Superior temporal gyrus (tissue), 1 donor: ENCODE results near the gene DTNB.

Source experiments
- DNase-seq: peaks from one replicate; pipeline ENCODE4 v3.0.0-alpha.2; 2016; ENCODE audit errors: extremely low spot score

DTNB gene

DNA sequence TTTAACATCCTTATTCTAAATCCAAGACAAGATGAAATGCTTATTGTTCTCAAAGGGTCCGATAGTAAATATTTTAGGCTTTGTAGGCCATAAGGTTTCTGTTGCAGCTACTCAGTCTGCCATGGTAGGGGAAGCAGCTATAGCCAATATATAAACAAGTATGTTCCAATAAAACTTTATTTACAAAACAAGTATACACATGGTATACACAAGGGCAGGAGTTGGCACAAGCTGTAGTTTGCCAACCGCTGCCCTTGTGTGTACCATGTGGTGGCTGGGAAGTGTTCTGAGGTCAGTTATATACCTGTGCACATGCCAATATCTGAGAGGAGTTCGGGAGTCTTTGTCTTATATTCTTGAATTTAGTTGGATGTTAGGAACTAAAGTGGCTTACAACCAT is 205.6 kb downstream of the DTNB start:
- DNase-seq, result no peak

GRCh38 chr2:25462021-25462420 is 211.4 kb downstream of the DTNB start:
- no peak for DNase-seq

DNA sequence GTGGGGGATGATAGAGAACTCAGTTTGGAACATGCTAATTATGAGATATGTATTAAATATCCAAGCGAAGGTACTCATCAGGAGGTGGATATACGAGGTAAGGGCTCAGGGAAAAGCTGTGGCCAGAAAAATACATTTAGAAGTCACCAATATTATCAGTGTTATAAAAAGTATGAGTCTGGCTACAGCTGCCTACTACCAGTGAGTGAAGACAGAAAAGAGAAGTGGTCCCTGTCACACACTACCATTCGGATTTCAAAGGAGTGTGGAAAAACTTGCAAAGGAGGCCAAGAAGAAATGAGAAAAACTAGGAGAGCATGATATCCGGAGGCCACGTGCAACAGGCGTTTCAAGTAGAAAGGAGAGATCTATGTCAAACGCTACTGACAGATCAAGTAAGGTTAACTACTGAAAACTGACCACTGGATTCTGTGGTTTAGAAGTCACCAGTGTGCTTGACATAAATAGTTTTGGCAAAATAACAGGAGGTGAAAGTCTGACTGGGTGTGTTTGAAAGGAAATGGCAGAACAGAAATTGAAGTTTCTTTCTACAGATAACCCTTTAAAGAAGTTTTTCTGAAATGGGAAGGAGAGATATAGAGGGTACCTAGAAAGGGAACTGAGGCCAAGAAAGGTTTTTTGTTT is 213.0 kb downstream of the DTNB start:
- DNase-seq, result no peak

GRCh38 chr2:25454824-25455611 is 218.4 kb downstream of the DTNB start:
- DNase-seq, result no peak

- DNase-seq, result no peak
Measured at GRCh38 chr2:25453199-25453905, 220.0 kb downstream of the DTNB start.

DNA sequence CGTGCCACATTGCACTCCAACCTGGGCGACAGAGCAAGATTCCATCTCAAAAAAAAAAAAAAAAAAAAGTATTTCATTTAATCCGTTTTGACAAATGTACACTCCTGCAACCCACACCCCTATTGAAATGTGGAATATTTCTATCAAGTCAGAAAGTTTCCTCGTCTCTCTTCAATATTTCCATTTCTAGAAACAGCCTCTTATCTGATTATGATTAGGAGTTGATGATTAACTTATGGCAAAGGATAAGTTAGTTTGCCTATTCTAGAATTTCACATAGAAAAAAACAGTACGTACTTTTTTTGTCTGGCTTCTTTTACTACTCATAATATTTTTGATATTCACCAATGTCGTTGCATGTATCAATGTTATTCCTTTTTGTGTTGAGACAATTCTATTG is 224.6 kb downstream of the DTNB start:
- DNase-seq, result no peak

DNA sequence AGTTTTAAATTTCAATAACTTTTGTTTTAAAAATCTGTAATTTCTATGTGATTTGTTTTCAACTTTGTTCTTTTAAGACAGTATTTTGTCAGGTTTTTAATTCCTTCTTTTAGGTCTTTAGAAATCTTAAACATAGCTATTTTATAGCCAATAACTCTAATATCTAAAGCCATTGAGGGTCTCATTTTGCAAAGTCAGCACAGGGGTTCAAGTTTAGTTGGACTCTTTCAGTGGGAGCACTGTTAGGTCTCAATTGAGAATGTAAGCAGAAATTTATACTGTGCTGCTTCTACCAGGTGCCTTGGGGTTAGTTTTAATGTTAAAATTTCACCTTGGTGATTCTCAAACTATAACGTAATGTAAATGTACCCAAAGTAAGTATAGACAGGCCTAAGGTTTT is 226.4 kb downstream of the DTNB start:
- DNase-seq, result no peak

- no peak for DNase-seq
Measured at GRCh38 chr2:25446122-25446521, 227.3 kb downstream of the DTNB start.

GRCh38 chr2:25445464-25445863 is 227.9 kb downstream of the DTNB start:
- DNase-seq, result no peak

DNA sequence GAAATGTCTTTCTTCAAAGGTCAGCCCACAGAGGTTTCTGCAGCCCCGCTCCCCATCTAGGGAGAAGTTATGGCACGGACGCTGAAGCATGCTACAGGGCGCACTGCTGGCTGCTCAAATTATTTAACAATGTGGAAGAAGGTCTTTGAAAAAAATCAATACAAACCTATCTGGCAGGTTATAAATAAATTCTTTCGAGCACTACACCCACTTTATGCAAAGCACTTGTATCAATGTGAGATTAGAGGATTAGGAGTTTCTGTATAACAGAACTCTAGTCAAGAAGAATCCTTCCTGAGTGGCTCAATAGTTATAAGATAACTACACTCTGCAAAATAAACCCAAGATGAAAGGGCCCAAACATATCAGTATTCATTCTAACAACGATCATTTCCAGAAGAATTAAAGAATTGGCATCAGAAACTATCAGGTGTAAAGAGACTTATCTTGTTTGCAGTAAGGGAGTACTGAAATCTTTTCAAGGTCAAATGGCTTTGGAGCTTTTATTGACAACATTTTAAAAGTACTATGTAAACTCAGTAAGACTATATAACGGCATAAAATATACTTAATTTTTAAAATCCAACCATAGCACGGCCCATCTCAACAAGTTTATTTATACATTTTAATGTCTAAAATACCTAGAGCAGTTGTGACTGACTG is 228.6 kb downstream of the DTNB start:
- DNase-seq, result no peak

DNA sequence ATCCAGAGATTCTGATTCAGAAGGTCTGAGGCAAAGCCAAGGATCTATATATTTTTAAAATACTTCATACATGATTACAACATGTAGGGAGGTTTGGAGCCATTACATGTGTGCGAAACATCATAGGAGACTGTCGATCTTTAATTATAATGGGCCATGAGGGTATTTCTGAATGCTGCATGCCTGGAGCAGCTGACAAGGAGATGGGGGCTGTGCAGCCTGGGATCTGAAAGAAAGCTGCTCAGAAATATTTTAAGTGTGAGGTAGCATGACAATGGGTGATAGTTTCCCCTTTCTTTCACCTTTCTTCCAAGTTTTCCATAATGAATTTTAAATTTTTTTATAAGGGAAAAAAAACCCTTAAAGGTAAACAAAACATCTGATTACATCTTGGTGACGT is 229.6 kb downstream of the DTNB start:
- no peak for DNase-seq

DNA sequence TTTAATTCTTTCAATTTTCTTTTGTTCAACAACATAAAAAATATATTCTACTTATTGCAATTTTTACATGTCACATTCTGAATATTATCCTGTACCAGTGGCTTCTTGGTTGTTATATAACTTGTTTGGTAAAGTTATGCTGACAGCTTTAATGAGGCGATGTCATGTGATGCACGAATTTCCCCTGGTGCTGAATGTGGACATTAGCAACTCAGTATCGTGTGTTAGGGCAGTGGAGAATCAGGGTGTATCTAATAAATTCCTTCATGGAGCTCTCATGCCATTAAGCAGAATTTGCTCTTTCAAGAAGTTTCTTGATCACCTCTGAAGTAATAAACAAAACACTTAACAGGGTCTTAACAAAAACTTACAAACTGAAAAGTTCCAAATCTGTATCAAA is 232.0 kb downstream of the DTNB start:
- no peak for DNase-seq

- DNase-seq, result no peak
Measured at GRCh38 chr2:25438793-25439192, 234.6 kb downstream of the DTNB start.

DNA sequence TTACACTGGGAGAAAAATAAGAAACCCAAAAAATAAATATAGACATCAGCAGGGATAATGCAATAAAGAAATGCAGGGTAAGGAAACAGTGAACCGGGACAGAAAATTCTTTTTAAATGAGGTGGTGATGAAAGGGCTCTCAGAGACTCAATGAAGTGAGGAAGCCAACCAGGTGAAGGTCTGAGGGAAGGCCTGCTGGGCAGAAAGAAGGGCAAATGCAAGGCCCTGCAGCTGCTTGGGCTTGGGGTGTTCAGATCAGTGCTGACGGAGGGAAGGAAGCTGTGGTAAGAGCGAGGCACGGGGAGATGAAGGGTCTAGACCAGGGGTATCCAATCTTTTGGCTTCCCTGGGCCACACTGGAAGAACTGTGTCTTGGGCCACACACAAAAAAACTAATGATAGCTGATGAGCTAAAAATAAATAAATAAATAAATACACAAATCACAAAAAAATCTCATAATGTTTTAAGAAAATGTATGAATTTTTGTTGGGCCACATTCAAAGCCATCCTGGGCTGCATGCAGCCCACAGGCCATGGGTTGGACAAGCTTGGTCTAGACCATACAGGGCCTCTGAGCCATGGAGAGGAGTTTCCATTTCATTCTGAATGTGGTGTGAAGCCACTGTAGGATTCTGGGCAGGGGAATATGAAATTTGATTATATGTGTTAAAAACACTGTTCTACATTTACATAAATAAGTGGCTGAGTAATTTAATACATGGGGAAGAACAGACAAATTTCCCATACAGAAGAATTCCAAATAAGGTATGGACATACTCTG is 235.3 kb downstream of the DTNB start:
- no peak for DNase-seq

- no peak for DNase-seq
Measured at GRCh38 chr2:25435421-25435820, 238.0 kb downstream of the DTNB start.

- DNase-seq, result no peak
Measured at GRCh38 chr2:25431604-25432003, 241.8 kb downstream of the DTNB start.

GRCh38 chr2:25430556-25430955 is 242.8 kb downstream of the DTNB start:
- no peak for DNase-seq

DNA sequence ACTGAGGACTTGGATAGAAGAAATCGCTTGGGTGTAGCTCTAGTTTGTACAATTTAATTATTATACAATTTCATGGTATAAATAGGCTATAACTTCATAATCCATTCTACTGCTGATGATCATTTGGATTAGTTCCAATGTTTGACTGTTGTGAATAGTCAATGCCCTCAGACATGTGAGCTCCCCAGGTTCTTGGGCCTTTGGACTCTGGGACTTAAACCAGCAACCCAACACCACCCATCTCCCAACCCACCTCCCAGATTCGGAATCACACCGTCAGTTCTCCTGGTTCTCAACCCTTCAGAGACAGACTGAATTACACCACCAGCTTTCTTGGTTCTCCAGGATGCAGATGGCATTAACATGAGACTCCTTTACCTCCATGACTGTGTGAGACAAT is 247.1 kb downstream of the DTNB start:
- DNase-seq, result no peak

- no peak for DNase-seq
Measured at GRCh38 chr2:25424426-25425028, 248.8 kb downstream of the DTNB start.

DNA sequence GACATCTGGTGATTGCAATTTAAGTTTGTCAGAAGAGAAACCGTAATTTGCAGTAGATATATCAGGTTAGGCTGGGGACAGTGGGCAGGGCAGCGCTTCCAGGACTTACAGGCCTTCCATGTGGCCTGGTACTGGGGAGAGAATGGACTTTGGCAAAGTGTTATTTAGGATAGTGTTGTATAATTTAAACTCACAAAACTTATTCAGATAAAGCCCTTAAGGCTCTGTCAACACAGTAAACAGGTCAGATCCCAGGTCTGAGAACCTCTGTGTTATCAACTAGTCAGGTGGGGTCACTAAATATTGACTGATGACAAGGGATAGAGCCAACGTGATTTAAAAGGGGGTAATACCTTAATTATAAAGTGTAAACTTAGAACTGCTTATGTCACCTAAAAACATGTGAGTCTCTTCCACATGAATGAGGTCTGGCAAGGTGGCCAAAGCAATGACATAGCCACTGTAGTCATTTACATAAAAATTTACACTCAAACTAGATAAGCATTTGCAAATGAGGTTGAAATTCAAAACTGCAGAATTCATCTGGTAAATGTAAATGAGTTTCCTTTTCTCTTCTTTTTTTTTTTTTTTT is 251.5 kb downstream of the DTNB start:
- no peak for DNase-seq

GRCh38 chr2:25421289-25421688 is 252.1 kb downstream of the DTNB start:
- DNase-seq, result no peak
